T-helper 9 cell (primary cell): ENCODE results near the gene KPNB1.

Source experiments
- DNase-seq: peaks from one replicate; pipeline ENCODE4 v3.0.0-alpha.2; 2020

Gene KPNB1

DNA sequence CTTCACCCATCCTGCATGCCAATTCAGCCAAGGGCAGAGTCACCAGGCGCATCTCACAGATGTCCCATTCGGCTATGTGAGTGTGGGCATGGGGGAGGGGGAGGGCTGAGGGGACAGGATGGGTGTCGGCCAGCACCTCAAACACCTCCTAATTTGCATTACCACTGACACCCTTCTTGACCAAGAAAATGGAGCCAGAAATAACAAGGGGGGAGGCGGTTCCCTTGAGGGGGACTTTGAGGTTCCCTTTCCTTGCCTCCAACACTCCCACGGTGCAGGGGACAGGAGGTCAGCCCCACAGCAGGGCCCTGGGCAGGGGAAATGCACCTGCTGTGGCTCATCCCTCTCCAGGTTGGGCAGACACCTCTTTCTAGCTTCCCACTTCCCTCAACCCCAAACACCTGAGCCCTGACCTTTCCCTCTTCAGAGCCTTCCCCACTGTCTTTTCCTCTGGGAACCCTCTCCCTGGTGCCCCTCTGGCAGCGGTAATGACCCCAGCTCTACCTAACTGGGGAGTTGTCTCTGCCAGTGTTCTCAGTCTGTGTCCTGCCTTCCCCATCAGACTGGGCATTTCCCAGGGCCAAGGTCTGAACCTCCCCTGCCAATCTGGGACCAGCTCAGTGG lies 65.2 kb downstream of the KPNB1 start:
- DNase-seq = no peak

- no peak for DNase-seq
These were observed 66.1 kb downstream of the KPNB1 start for GRCh38 chr17:47715669-47716325.

- DNase-seq = no peak
These were observed 66.7 kb downstream of the KPNB1 start for GRCh38 chr17:47716375-47716774.

GRCh38 chr17:47717261-47717697 lies 67.6 kb downstream of the KPNB1 start:
- DNase-seq = no peak

- DNase-seq = no peak
These were observed 68.4 kb downstream of the KPNB1 start for GRCh38 chr17:47717979-47718621.

- no peak for DNase-seq
These were observed 69.1 kb downstream of the KPNB1 start for GRCh38 chr17:47718634-47719405.

DNA sequence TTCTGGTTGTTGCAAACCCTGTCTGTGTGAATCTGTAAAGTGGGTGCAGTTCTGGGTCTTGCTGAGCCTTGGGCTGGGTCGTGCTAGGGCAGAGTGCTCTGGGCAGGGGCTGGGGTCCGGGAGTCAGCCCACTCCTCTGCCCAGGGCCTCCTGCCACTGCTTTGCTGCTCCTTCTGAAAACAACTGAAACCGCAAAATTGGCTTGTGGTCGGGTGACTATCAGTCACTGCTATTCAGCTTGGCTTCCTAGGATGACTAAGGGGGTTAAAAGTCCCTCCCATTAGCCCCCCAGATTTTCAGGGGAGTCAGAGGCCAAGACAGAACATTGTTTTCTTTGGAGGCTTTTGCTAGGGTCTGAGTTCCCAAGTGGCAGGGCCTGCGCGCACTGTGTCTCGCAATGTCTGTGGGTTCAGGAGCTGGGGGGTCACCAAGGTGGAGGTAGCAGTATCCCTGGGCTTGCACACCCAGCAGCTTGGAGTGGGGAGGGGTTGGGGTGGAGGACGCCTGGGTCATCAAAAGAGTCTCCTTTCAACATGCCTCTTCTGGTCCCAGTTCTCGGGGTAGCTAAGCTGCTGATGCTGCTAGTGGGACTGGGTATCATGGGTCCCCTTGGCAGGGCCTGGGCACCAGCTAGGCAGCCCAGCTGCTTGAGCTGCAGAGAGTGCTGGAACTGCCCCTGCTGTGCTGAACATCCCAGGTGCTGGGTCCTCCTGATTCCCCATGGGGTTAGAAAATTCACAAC lies 69.9 kb downstream of the KPNB1 start:
- DNase-seq = no peak

- DNase-seq = no peak
These were observed 70.5 kb downstream of the KPNB1 start for GRCh38 chr17:47720196-47720595.

DNA sequence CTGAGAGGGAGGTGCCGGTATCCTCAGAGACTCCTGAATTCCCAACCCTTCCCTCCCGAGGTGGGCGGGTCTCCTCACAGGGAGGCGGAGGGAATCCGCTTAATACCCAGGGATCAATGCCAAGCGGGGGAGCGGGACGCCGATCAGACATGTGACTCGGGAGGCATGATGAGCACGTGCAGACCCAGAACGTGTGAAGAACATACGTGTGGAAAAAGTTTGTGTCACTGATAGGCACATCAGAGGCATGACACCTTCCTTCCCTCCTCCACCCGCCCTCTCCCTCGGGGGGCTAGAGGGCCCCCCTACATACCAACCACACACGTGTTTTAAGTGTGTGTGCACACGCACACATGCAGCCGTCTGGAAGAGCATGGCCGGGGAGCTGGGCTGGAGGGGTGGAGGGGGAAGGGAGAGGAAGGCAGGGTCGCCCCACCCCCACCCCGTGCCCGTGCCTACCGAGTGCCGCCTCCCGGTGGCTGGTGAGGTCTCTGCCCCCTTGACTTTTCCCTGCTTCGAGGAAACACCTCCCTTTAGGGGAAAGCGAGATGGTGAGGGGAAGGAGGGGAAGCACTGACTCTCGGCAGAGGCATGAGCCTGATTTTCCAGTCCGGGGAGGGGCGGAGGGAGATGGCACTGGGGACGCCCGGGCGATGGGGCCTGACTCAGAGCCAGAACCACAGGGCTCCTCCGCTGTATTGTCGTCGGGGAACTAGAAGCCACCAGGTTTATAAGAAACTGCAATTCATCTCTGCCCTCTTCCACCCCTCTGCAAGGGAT lies 71.2 kb downstream of the KPNB1 start:
- DNase-seq = peak; percentile 60

- no peak for DNase-seq
These were observed 72.0 kb downstream of the KPNB1 start for GRCh38 chr17:47721725-47722124.

DNA sequence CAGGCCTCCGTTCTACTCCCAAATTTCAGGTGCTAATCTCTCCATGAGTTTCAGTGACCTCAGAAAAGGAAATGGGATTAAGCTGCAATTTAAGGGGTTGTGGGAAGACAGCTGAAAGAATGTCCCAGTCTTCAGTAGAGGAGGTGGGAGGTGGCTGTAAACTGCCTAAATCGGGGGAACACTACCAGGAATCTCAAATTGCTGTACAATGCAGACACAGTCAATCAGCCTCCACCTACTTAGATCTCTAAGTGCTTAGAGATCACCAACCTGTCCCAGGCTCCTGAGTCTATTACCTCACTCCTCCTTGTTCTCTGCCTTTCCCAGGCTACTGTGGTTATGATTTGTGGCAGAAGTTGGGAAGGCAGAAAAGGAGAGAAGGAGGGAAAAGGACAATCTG lies 75.0 kb downstream of the KPNB1 start:
- no peak for DNase-seq

- no peak for DNase-seq
These were observed 75.9 kb downstream of the KPNB1 start for GRCh38 chr17:47725446-47726111.

DNA sequence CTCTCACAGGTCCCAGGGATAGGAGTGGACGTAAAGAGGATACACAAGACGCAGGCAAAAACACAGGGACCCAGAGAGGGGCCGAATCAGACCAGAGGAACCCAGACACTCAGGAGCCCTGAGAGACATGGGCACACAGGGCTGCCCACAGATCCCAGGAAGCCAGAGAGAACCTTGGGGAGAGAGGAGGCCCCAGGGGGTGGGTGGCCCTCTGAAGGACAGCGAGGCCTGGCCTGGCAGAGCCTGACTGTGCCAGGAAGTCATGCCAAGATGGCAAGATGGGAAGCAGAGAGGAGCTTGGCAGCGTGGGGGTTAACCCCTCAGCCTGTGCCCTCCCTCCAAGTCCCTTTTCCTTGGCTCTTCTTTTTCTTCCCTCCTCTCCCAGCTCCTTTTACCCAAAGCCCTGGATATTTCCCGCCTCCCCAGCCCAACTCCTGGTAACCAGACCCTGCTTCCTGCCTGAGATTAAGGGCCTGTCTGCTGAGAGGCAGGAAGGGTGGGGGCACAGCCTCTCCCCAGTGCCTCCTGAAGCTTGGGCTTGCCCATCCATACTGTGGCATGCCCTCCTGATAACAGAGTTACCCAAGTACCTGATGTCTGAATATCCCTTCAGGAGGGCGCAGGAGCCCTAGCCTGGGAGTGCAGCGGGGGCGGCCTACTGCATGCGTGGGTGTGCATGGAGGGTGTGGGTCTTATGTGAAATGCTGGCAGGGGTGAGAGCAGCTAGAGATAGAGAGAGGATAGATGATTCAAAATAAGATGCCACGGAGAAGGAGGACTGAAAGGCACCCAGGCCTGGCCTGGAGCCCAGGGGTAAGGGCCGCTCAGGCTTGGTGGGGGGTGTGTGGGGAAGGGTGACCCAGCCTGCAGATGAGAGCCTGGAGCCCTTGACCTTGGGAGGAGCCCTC lies 77.3 kb downstream of the KPNB1 start:
- no peak for DNase-seq

GRCh38 chr17:47727704-47728036 lies 78.0 kb downstream of the KPNB1 start:
- DNase-seq = no peak

- DNase-seq = no peak
These were observed 78.6 kb downstream of the KPNB1 start for GRCh38 chr17:47728214-47728877.

DNA sequence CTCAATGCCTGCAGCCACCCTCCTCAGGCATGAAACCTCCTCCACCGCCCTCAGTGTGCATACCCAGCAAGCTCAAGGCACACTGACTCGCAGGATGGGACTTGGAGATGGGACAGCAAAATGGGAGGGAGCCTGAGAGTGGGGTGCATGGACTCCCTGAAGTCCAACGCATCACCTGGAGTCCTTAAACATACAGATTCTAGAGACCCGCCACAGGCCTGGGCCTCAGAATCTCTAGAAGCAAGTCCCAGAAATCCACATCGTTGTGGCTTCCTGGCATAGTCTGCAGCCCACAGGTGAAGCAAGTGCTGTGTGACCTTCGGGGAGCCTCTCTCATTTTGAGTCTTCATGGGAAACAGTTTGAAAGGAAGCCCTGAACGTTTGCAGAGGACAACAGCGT lies 79.8 kb downstream of the KPNB1 start:
- no peak for DNase-seq

DNA sequence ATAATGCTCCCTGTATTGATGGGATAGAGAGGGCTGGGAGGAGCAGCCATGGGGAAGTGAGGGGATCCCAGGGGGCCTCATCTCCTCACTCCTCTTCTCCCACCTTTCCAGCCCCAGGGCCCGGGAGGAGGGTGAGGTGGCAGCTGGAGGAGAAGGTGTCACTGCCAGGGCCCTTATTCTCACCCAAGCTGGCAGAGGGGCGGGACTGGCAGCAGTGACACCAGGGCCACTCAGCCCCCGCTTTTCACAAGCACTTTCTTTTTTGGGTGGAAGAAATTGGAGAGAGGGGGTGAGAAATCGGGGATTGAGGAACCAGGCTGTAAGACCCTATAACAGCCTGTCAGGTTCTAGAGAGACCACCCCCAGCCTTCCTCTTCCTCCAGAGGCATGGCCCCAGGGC lies 81.0 kb downstream of the KPNB1 start:
- no peak for DNase-seq

- DNase-seq = no peak
These were observed 81.7 kb downstream of the KPNB1 start for GRCh38 chr17:47731396-47731795.

GRCh38 chr17:47732399-47733046 lies 82.8 kb downstream of the KPNB1 start:
- DNase-seq = no peak
